ENCODE measurements around the gene SINHCAF.

The SINHCAF gene

GRCh38 chr12:31297572-31298514 is 28.1 kb downstream of the SINHCAF start:
- Histone ChIP-seq H3K4me3 (no peak overlapping the region), H3K27ac (no peak overlapping the region), H3K4me1 (no peaks in the 10 kb centered on the region), H3K36me3 (peaks cover 9 to 31% (median 26%) of the 10 kb centered on the region in 3 donors), H3K27me3 (no peaks in the 10 kb centered on the region), H3K9me3 (no peaks in the 10 kb centered on the region)
- intact Hi-C loops (cut with DNase I; ENCODE audit: low total_unique reads) = no loop called here
- no peak for TF ChIP-seq CTCF (IDR thresholded peaks at IDR 0.05)
- no peak for DNase-seq

GRCh38 chr12:31289441-31289840 is 36.5 kb downstream of the SINHCAF start:
- no peaks in the 10 kb centered on the region for H3K9me3 ChIP-seq
- no peaks in the 10 kb centered on the region for H3K27me3 ChIP-seq
- no peak for DNase-seq
- intact Hi-C loops (cut with DNase I; ENCODE audit: low total_unique reads) = no loop called here
- H3K4me1 ChIP-seq = no peaks in the 10 kb centered on the region
- H3K27ac ChIP-seq = no peak overlapping the region
- H3K4me3 ChIP-seq = no peak overlapping the region
- peaks cover 34 to 73% (median 42%) of the 10 kb centered on the region in 3 donors for H3K36me3 ChIP-seq
- no peak for TF ChIP-seq CTCF (IDR thresholded peaks at IDR 0.05)

GRCh38 chr12:31288381-31288780 is 37.6 kb downstream of the SINHCAF start:
- Histone ChIP-seq H3K4me3 (no peak overlapping the region), H3K4me1 (no peaks in the 10 kb centered on the region), H3K36me3 (peaks cover 38 to 70% (median 45%) of the 10 kb centered on the region in 3 donors), H3K27ac (no peak overlapping the region), H3K27me3 (no peaks in the 10 kb centered on the region), H3K9me3 (no peaks in the 10 kb centered on the region)
- TF ChIP-seq CTCF (IDR thresholded peaks at IDR 0.05) = no peak
- DNase-seq = no peak
- intact Hi-C loops (cut with DNase I; ENCODE audit: low total_unique reads) = no loop called here

GRCh38 chr12:31280183-31280582 is 45.8 kb downstream of the SINHCAF start:
- Histone ChIP-seq H3K4me3 (no peak overlapping the region), H3K27ac (no peak overlapping the region), H3K27me3 (no peaks in the 10 kb centered on the region), H3K9me3 (no peaks in the 10 kb centered on the region), H3K36me3 (peaks cover 18 to 24% (median 18%) of the 10 kb centered on the region in 3 donors), H3K4me1 (no peaks in the 10 kb centered on the region)
- intact Hi-C loops (cut with DNase I; ENCODE audit: low total_unique reads) = no loop called here
- DNase-seq = no peak
- no peak for TF ChIP-seq CTCF (IDR thresholded peaks at IDR 0.05)

GRCh38 chr12:31279390-31279924 is 46.5 kb downstream of the SINHCAF start:
- DNase-seq = no peak
- no peaks in the 10 kb centered on the region for H3K4me1 ChIP-seq
- intact Hi-C loops (cut with DNase I; ENCODE audit: low total_unique reads) = no loop called here
- peaks cover 10 to 17% (median 11%) of the 10 kb centered on the region in 3 donors for H3K36me3 ChIP-seq
- TF ChIP-seq CTCF (IDR thresholded peaks at IDR 0.05) = no peak
- no peaks in the 10 kb centered on the region for H3K27me3 ChIP-seq
- H3K27ac ChIP-seq = no peak overlapping the region
- no peak overlapping the region for H3K4me3 ChIP-seq
- no peaks in the 10 kb centered on the region for H3K9me3 ChIP-seq

Data from tibial artery (tissue), 4 donors.